GM12873 (cell line): Measurements from ENCODE around the gene POLR3B.

Experiments used
- TF ChIP-seq, protein P1 (sequence below): IDR thresholded peaks from 2 replicates; pipeline ENCODE4 v1.5.1; 2012; ENCODE audit warnings: low read depth, mild to moderate bottlenecking, moderate library complexity, low read length, control low read depth; ENCODE audit not compliant: insufficient read depth; ENCODE audit errors: missing control alignments

POLR3B gene

DNA sequence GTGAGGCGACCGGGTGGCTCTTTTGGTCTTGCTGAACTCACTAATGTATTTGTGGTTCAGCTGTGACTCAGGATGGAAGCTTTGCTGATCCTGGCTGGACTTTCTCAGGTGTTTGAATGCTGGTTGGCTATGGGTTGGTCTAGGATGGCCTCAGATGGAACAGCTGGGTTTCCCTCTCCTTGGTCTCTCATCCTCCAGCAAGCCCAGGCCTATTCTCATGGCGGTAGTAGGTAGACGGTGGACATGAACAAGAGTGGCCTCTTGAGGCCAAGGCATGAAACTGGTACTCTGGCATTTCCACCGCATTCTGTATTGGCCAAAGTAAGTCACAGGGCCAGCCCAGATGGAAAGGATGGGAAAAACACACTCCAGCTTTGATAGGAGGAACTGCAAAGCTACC, 11.8 kb upstream of the POLR3B start:
- TF ChIP-seq, protein P1, sequence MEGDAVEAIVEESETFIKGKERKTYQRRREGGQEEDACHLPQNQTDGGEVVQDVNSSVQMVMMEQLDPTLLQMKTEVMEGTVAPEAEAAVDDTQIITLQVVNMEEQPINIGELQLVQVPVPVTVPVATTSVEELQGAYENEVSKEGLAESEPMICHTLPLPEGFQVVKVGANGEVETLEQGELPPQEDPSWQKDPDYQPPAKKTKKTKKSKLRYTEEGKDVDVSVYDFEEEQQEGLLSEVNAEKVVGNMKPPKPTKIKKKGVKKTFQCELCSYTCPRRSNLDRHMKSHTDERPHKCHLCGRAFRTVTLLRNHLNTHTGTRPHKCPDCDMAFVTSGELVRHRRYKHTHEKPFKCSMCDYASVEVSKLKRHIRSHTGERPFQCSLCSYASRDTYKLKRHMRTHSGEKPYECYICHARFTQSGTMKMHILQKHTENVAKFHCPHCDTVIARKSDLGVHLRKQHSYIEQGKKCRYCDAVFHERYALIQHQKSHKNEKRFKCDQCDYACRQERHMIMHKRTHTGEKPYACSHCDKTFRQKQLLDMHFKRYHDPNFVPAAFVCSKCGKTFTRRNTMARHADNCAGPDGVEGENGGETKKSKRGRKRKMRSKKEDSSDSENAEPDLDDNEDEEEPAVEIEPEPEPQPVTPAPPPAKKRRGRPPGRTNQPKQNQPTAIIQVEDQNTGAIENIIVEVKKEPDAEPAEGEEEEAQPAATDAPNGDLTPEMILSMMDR, result peak; percentile 29

DNA sequence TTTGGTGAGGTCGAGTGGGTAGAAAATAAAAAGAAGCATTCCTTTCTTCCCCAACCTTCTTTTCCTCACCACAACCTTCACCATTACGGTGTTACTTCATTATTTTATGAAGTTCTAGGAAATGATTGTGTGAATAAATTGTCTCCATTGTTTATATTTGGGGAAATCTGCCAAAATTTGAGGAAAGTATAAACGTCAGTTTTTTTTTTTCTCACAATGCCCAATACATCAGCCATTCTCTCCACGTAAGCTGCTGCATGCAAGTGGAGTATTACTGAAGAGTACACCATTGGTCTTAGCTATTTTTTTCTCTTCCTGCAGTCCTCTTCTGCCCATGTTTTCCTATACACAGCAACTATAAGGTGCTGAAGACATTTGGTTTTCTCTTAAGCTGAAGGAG, 9.1 kb upstream of the POLR3B start:
- TF ChIP-seq, protein P1, result no peak

DNA sequence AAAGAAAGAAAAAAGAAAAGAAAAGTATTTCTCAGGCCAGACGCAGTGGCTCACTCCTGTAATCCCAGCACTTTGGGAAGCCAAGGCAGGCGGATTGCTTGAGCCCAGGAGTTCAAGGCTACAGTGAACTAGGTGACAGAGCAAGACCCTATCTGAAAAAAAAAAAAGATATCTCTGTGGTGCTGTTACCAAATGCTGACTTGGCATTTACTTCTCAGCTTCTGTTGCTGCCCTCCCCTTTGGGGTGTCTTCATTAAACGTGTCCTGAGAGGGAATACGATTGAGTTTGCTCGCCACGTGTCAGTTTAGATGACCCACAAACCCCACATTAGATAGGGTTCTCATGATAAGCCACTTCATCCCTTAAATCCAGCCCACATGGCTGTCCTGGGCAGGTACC, 4.4 kb upstream of the POLR3B start:
- TF ChIP-seq, protein P1, result no peak

DNA sequence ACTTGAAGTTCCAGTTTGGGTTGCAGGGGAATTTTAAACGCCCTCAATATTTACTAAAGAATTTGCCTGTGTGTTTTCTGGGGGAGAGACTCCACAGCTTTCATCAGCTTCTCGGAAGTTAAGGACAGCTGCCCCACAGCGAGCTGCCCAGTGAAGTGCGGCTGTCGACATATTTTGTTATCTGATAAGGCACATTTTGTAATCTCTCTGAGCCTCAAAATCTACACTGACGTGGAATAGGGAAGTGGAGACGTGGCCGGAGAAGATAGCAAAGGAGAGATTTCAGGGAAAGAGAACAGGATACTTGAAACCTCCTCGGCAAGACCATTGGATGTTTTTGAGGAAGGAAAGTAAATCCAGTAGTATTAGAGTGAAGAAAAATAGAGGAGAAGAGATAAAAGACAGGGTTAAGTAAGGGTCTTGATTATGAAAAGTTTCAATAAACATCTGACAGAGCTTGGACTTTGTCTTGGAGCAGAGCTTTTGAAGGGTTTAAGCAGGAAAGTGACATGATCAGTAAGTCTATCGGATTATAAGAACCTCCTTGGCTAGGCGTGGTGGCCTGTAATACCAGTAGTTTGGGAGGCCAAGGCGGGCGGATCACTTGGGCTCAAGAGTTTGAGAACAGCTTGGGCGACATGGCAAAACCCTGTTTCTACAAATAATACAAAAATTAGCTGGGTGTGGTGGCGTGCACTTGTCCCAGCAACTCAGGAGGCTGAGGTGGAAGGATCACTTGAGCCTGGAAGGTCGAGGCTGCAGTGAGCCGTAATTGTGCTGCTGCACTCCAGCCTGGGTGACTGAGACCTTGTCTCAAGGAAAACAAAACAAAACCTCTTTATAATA, 1.1 kb downstream of the POLR3B start:
- TF ChIP-seq, protein P1, result no peak

DNA sequence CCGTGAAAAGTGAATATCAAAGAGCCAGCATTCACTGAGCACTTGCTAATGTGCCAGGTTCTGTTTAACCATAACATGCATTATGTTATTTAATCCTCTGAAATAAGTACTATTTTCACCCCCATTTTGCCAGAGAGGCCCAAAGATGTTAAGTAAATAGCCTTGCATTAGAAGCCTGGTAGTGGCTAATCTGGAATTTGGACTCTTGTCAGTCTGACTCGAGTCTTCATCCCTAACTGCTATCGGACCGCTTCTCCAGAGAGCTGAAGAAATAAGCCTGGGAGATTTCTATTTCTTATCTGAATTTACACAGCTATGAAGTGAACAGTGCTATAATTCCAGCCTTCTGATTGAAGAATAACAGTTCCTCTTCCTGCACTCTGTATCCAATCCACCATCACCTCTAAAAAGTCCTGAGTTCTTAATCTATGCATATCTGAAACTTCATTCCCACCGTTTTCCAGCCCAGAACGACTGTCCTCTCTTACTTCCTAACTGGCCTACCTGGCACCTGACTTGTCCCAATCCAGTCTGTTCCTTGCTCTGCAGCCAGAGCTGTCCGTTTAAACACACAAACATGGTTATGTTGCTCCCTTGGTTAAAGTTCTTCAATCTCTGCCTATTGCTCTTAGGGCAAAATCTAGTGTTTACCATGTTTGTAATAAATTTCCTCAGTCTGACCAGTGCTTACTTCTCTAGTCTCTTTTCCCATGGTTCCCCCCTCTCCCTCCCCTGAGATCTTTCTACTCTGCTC, 2.3 kb downstream of the POLR3B start:
- TF ChIP-seq, protein P1, result no peak

DNA sequence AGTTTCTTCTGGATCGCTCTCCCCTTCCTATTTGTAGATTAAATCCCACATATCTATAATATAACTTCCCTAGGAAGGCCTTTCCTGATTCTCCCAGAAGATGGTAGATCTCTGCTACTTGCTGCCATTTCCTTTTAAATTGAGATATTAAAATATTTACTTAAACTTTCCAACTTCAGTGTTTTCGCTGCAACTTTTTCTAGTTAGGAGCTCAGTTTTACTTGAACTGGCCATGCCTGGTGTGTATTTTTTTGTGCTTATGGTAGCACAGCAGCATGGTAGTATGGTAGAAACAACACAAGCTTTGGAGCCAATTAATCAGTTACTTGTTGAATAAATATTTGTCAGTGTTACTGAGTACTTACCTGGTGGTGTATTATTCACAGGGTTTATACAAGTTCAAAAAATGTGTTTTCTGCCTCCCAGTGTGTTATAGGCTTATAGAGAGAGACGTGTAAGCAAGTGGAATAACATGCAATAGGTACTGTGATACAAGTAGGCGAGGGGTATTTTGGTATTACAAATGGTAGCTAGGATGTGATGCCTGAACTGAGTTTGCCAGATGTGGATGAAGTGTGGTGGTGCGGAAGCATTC, 2.9 kb downstream of the POLR3B start:
- TF ChIP-seq, protein P1, result no peak

DNA sequence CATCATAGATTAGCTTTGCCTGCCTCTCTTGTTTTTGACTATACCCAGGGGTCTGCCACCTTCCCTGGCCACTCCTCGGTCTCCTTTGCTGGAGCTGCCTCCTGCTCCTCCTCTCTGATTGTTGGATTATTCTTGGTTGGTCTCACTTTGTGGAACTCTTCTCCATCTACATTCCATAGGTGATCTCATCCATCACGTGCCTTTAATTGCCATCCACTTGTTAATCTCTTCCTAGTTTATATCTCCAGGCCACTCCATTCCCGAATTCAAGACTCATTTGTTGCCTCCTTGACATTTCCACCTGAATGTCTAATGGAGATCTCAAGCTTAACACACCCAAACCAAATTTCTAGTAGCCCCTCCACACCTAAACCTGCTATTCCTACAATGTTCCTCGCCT, 5.4 kb downstream of the POLR3B start:
- TF ChIP-seq, protein P1, result no peak
